ENCODE data around the gene RASAL1. TPM values are rescaled to one million over a fixed set of nuclear protein-coding genes. Genes with fewer than 3 reads are reported as not detected.

The RASAL1 gene
- total and polyA plus RNA-seq, 2 experiments from 2014 or later = 2.7 to 8.2 TPM

GRCh38 chr12:113145720-113146551 lies 10.4 kb upstream of the RASAL1 start:
- Histone ChIP-seq H3K9me2 (ENCODE audit: insufficient read depth) (no peaks in the 10 kb centered on the region), H3K4me1 (ENCODE audit: insufficient read depth) (peaks cover 12% of the 10 kb centered on the region), H3K27ac (ENCODE audit: low read depth) (no peak overlapping the region), H3K79me2 (replicated peaks; ENCODE audit: insufficient read depth) (no peaks in the 10 kb centered on the region), H4K20me1 (replicated peaks; ENCODE audit: insufficient read depth) (no peaks in the 10 kb centered on the region), H3K4me3 (no peak overlapping the region), H3K36me3 (ENCODE audit: insufficient read depth) (no peaks in the 10 kb centered on the region), H3F3A (replicated peaks; ENCODE audit: low read depth) (no peaks in the 10 kb centered on the region), H3K27me3 (ENCODE audit: insufficient read depth) (peaks cover 2% of the 10 kb centered on the region), H3K4me2 (no peak overlapping the region), H2AFZ (no peak overlapping the region)
- H3K9me3 Mint-ChIP-seq = peaks cover 8% of the 10 kb centered on the region; the same call in 2 of the 3 replicates
- ATAC-seq (no peak), DNase-seq (ENCODE audit: low spot score) (no peak)
- peaks cover 4% of the 10 kb centered on the region; the same call in 1 of the 3 replicates for H3K36me3 Mint-ChIP-seq (ENCODE audit: low read depth)
- H3K4me1 Mint-ChIP-seq = peaks cover 19% of the 10 kb centered on the region
- peak overlapping the region; percentile 40; the same call in 1 of the 2 replicates for H3K27ac Mint-ChIP-seq
- TF ChIP-seq CREB1 (CRISPR knock-in tag; IDR thresholded peaks at IDR 0.05; ENCODE audit: low read depth) = no peak
- TF ChIP-seq ZNF462 (CRISPR knock-in tag; IDR thresholded peaks at IDR 0.05) = no peak
- H3K4me3 Mint-ChIP-seq = no peak overlapping the region
- H3K27me3 Mint-ChIP-seq (ENCODE audit: insufficient read depth, low read depth, poor library complexity) = peaks cover 8% of the 10 kb centered on the region

GRCh38 chr12:113144806-113145205 lies 9.2 kb upstream of the RASAL1 start:
- Histone ChIP-seq H3K4me2 (no peak overlapping the region), H3K4me1 (ENCODE audit: insufficient read depth) (peaks cover 3% of the 10 kb centered on the region), H4K20me1 (replicated peaks; ENCODE audit: insufficient read depth) (no peaks in the 10 kb centered on the region), H3K27me3 (ENCODE audit: insufficient read depth) (no peaks in the 10 kb centered on the region), H3F3A (replicated peaks; ENCODE audit: low read depth) (no peaks in the 10 kb centered on the region), H3K4me3 (no peak overlapping the region), H2AFZ (no peak overlapping the region), H3K9me2 (ENCODE audit: insufficient read depth) (no peaks in the 10 kb centered on the region), H3K79me2 (replicated peaks; ENCODE audit: insufficient read depth) (no peaks in the 10 kb centered on the region), H3K27ac (ENCODE audit: low read depth) (no peak overlapping the region), H3K36me3 (ENCODE audit: insufficient read depth) (no peaks in the 10 kb centered on the region)
- H3K9me3 Mint-ChIP-seq = peaks cover 8% of the 10 kb centered on the region; the same call in 2 of the 3 replicates
- H3K36me3 Mint-ChIP-seq (ENCODE audit: low read depth) = peaks cover 4% of the 10 kb centered on the region; the same call in 1 of the 3 replicates
- no peak for DNase-seq (ENCODE audit: low spot score)
- H3K27ac Mint-ChIP-seq = no peak overlapping the region
- ATAC-seq = no peak
- no peak for TF ChIP-seq JUNB (IDR thresholded peaks at IDR 0.05; ENCODE audit: unreplicated experiment)
- TF ChIP-seq EZH2phosphoT487 (IDR thresholded peaks at IDR 0.05; ENCODE audit: unreplicated experiment) = no peak
- peaks cover 2% of the 10 kb centered on the region for H3K27me3 Mint-ChIP-seq (ENCODE audit: insufficient read depth, low read depth, poor library complexity)
- H3K4me1 Mint-ChIP-seq = peaks cover 9% of the 10 kb centered on the region
- no peak overlapping the region for H3K4me3 Mint-ChIP-seq

All from GM23338 (cell line).